GM23338 (cell line): ENCODE data around the gene OMD. TPM values are rescaled to one million over a fixed set of nuclear protein-coding genes. Genes with fewer than 3 reads are reported as not detected.

Experiments
- ATAC-seq: fragments of 200-7000 bp; cut with Tn5 transposase; 3 replicates; pipeline ENCODE4 v1.9.1; 2020
- DNase-seq: peaks from one replicate; pipeline ENCODE4 v3.0.0-alpha.2; 2015; ENCODE audit warnings: low spot score
- H2AFZ ChIP-seq: fragments of 200-600 bp; sonication (generic); 2 replicates; pipeline ENCODE4 v1.8.0; 2016; ENCODE audit warnings: antibody characterized with exemption, mild to moderate bottlenecking, moderate library complexity
- H3F3A ChIP-seq: fragments of 200-600 bp; sonication (generic); replicated peaks from 2 replicates; pipeline ENCODE4 v1.8.0; 2017; ENCODE audit warnings: antibody characterized with exemption, mixed run types, low read depth
- H3K27ac ChIP-seq: fragments of 200-600 bp; sonication (generic); 2 replicates; pipeline ENCODE4 v1.6.1; 2016; ENCODE audit warnings: low read depth
- H3K27me3 ChIP-seq: fragments of 200-600 bp; sonication (generic); 2 replicates; pipeline ENCODE4 v1.8.0; 2016; ENCODE audit warnings: mild to moderate bottlenecking, mixed run types, moderate library complexity; ENCODE audit not compliant: insufficient read depth
- H3K36me3 ChIP-seq: fragments of 200-600 bp; sonication (generic); 2 replicates; pipeline ENCODE4 v1.8.0; 2016; ENCODE audit warnings: mild to moderate bottlenecking; ENCODE audit not compliant: insufficient read depth
- H3K4me1 ChIP-seq: fragments of 200-600 bp; sonication (generic); 2 replicates; pipeline ENCODE4 v1.8.0; 2016; ENCODE audit warnings: mild to moderate bottlenecking, moderate library complexity; ENCODE audit not compliant: insufficient read depth
- H3K4me2 ChIP-seq: fragments of 200-600 bp; sonication (generic); 2 replicates; pipeline ENCODE4 v1.7.1; 2017; ENCODE audit warnings: mixed run types
- H3K4me3 ChIP-seq: fragments of 200-600 bp; sonication (generic); 2 replicates; pipeline ENCODE4 v1.6.1; 2016; ENCODE audit warnings: mixed run types
- H3K79me2 ChIP-seq: fragments of 200-600 bp; sonication (generic); replicated peaks from 2 replicates; pipeline ENCODE4 v1.8.0; 2017; ENCODE audit warnings: mild to moderate bottlenecking; ENCODE audit not compliant: insufficient read depth
- H3K9me2 ChIP-seq: fragments of 200-600 bp; sonication (generic); 2 replicates; pipeline ENCODE4 v1.8.0; 2017; ENCODE audit not compliant: insufficient read depth
- H4K20me1 ChIP-seq: fragments of 200-600 bp; sonication (generic); replicated peaks from 2 replicates; pipeline ENCODE4 v1.8.0; 2017; ENCODE audit warnings: mild to moderate bottlenecking; ENCODE audit not compliant: insufficient read depth
- H3K27ac Mint-ChIP-seq: 2 replicates; pipeline ENCODE4 v1.8.0; 2020; ENCODE audit warnings: inconsistent platforms, mild to moderate bottlenecking, moderate library complexity, mixed read lengths
- H3K27me3 Mint-ChIP-seq: 3 replicates; pipeline ENCODE4 v1.8.0; 2022; ENCODE audit warnings: low read depth, mild to moderate bottlenecking, moderate library complexity, mixed read lengths, inconsistent platforms; ENCODE audit not compliant: insufficient read depth, poor library complexity
- H3K36me3 Mint-ChIP-seq: 3 replicates; pipeline ENCODE4 v1.8.0; 2021; ENCODE audit warnings: low read depth, mild to moderate bottlenecking, inconsistent platforms, moderate library complexity, mixed read lengths
- H3K4me1 Mint-ChIP-seq: 3 replicates; pipeline ENCODE4 v1.8.0; 2020; ENCODE audit warnings: mild to moderate bottlenecking, inconsistent platforms, mixed read lengths
- H3K4me3 Mint-ChIP-seq: 3 replicates; pipeline ENCODE4 v1.8.0; 2021; ENCODE audit warnings: moderate library complexity, mild to moderate bottlenecking, inconsistent platforms, mixed read lengths
- H3K9me3 Mint-ChIP-seq: 3 replicates; pipeline ENCODE4 v1.8.0; 2020; ENCODE audit warnings: moderate library complexity, mild to moderate bottlenecking, inconsistent platforms, mixed read lengths
- CREB1 ChIP-seq: fragments of 250-450 bp; sonication (Bioruptor Pico); IDR thresholded peaks from 2 replicates; pipeline ENCODE4 v1.5.0; 2020; ENCODE audit warnings: low read depth, mild to moderate bottlenecking, moderate library complexity
- CTCF ChIP-seq, 2 experiments: fragments of 200-600 bp in 1 of 2; sonication (generic) in 1 of 2; conservative IDR thresholded peaks; 2 replicates each; pipeline versions ENCODE4 v1.5.1 to v1.6.1; 2016 to 2017; ENCODE audit warnings: antibody characterized with exemption in 2 of 2, low read depth in 2 of 2, mild to moderate bottlenecking in 2 of 2, moderate library complexity in 1 of 2
- ETS1 ChIP-seq: IDR thresholded peaks from 2 replicates; pipeline ENCODE4 v1.6.1; 2016; ENCODE audit warnings: antibody characterized with exemption
- EZH2 ChIP-seq: fragments of 200-600 bp; sonication (generic); IDR thresholded peaks from one replicate; pipeline ENCODE4 v1.8.0; 2017; ENCODE audit warnings: antibody characterized with exemption, mild to moderate bottlenecking, low read depth; ENCODE audit not compliant: unreplicated experiment
- EZH2phosphoT487 ChIP-seq: fragments of 200-600 bp; sonication (generic); IDR thresholded peaks from one replicate; pipeline ENCODE4 v1.8.1; 2018; ENCODE audit warnings: antibody characterized with exemption; ENCODE audit not compliant: unreplicated experiment
- JUNB ChIP-seq: IDR thresholded peaks from one replicate; pipeline ENCODE4 v1.6.1; 2016; ENCODE audit warnings: antibody characterized with exemption; ENCODE audit not compliant: unreplicated experiment
- NANOG ChIP-seq: IDR thresholded peaks from 2 replicates; pipeline ENCODE4 v1.6.1; 2016; ENCODE audit warnings: antibody characterized with exemption, borderline replicate concordance
- POLR2AphosphoS5 ChIP-seq: IDR thresholded peaks from 2 replicates; pipeline ENCODE4 v1.6.1; 2016; ENCODE audit warnings: antibody characterized with exemption, low read depth
- REST ChIP-seq: IDR thresholded peaks from one replicate; pipeline ENCODE4 v1.6.1; 2018; ENCODE audit warnings: antibody characterized with exemption; ENCODE audit not compliant: unreplicated experiment
- STAT1 ChIP-seq: IDR thresholded peaks from one replicate; pipeline ENCODE4 v1.6.1; 2016; ENCODE audit warnings: antibody characterized with exemption; ENCODE audit not compliant: unreplicated experiment
- ZNF114 ChIP-seq: fragments of 250-450 bp; sonication (Bioruptor Pico); IDR thresholded peaks from 2 replicates; pipeline ENCODE4 v1.5.0; 2020; ENCODE audit warnings: mild to moderate bottlenecking, moderate library complexity
- ZNF331 ChIP-seq: fragments of 250-450 bp; sonication (Bioruptor Pico); IDR thresholded peaks from 2 replicates; pipeline ENCODE4 v1.5.0; 2020; ENCODE audit warnings: low read depth, mild to moderate bottlenecking, moderate library complexity
- ZNF462 ChIP-seq: fragments of 250-450 bp; sonication (Bioruptor Pico); IDR thresholded peaks from 2 replicates; pipeline ENCODE4 v1.5.0; 2020; ENCODE audit warnings: mild to moderate bottlenecking, moderate library complexity
- polyA plus RNA-seq: library from polyadenylated mRNA; unstranded; fragments of >200 nt; fragmentation: Nextera tagmentation; extraction: Ambion mirVana; gene quantifications from 2 replicates; pipeline ENCODE4 v1.2.1, GENCODE V29; 2016
- total RNA-seq: library from RNA; depleted of rRNA; stranded (reverse); fragments of >200 nt; shearing (Covaris generic); gene quantifications from 2 replicates; pipeline ENCODE4 v1.2.3, GENCODE V29; 2014

Gene OMD
- total and polyA plus RNA-seq, 2 experiments from 2014 or later = 1.1 TPM; not detected in 1

- ATAC-seq = no peak
- Histone ChIP-seq H3K4me1 (no peaks in the 10 kb centered on the region), H3K4me3 (no peak overlapping the region), H3K27me3 (no peaks in the 10 kb centered on the region), H3F3A (no peaks in the 10 kb centered on the region), H3K4me2 (no peak overlapping the region), H3K36me3 (no peaks in the 10 kb centered on the region), H2AFZ (no peak overlapping the region), H3K9me2 (no peaks in the 10 kb centered on the region), H3K27ac (no peak overlapping the region), H4K20me1 (no peaks in the 10 kb centered on the region), H3K79me2 (no peaks in the 10 kb centered on the region)
- no peaks in the 10 kb centered on the region for H3K36me3 Mint-ChIP-seq
- DNase-seq = no peak
- no peaks in the 10 kb centered on the region for H3K27me3 Mint-ChIP-seq
- TF ChIP-seq CTCF (conservative IDR thresholded peaks at IDR 0.05; ENCODE audit: low read depth in 2 of 2) (no peak), ETS1 (no peak), REST (no peak), CREB1 (CRISPR knock-in tag) (no peak), STAT1 (no peak), POLR2AphosphoS5 (no peak), NANOG (no peak), ZNF331 (CRISPR knock-in tag) (no peak), JUNB (no peak), ZNF462 (CRISPR knock-in tag) (no peak), ZNF114 (CRISPR knock-in tag) (no peak), EZH2 (no peak), EZH2phosphoT487 (no peak)
- no peak overlapping the region for H3K27ac Mint-ChIP-seq
- no peaks in the 10 kb centered on the region for H3K9me3 Mint-ChIP-seq
- H3K4me1 Mint-ChIP-seq = no peaks in the 10 kb centered on the region
- H3K4me3 Mint-ChIP-seq = no peak overlapping the region
Measured at GRCh38 chr9:92432350-92432749, 8.1 kb upstream of the OMD start.
